ENCODE measurements around the gene CAPS. TPM values are rescaled to one million over a fixed set of nuclear protein-coding genes. Genes with fewer than 3 reads are reported as not detected.

CAPS gene
- total RNA-seq, 1 experiment from 2014 or later, result 5.3 TPM

DNA sequence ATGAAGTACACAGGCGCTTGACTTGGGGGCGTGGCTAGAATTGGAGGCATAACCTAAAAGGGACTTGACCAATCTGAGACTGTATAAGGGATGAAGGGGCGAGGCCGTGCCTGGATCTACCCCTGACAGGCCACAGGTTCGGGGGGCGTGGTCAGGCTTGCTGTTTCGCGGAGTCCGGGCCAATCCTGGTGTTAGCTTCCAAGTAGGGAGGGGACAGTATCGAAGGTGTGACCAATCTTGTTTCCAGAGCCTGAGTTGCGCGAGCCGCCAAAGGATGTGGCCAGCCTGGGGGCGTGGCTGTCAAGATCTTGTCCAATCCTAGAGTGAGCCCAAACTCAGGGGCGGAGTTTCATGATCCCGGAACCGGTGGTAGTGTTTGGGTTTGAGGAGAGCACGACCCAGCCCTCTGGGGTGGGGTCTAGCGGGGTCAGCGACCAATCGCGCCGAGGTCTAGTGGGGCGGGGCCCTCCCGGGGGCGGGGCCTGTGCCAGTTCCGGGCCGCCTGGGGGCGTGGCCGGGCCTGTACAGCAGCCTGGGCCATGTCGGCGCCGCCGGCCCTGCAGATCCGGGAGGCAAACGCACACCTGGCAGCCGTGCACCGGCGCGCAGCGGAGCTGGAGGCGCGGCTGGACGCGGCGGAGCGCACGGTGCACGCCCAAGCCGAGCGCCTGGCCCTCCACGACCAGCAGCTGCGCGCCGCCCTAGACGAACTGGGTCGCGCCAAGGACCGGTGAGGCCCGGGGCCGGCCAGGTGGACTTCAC, 9.5 kb upstream of the CAPS start, which contains the start of gene VMAC (continued):
- no peak for TF ChIP-seq MXD4 (CRISPR knock-in tag; IDR thresholded peaks at IDR 0.05; ENCODE audit: borderline replicate concordance)
- no peak for TF ChIP-seq IRF2 (CRISPR knock-in tag; IDR thresholded peaks at IDR 0.05; ENCODE audit: borderline replicate concordance, low read depth)
- TF ChIP-seq NFATC4 (CRISPR knock-in tag; IDR thresholded peaks at IDR 0.05), result no peak

DNA sequence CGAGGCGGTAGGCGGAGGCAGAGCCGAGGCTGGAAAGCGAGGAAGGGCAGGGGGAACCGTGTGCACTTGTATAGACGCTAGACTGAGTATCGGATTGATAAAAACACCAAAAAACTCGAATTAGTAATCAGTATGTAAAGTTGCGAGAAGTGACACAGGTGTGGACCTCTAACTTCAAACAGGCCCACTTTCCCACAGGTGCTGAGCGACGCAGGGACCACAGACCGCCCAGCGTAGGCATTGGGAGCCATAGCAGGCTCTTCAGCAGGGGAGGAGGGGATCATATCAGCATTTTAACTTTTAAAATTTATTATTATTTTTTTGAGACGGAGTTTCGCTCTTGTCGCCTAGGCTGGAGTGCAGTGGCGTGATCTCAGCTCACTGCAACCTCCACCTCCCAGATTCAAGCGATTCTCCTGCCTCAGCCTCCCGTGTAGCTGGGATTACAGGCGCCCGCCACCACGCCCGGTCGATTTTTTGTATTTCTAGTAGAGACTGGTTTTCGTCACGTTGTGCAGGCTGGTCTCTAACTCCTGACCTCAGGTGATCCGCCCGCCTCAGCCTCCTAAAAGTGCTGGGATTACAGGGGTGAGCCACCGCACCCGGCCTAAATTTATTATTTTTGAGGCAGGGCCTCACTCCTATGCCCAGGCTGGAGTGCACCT, 8.8 kb upstream of the CAPS start:
- Mint-ChIP-seq H3K36me3 (peaks cover 6% of the 10 kb centered on the region), H3K27me3 (ENCODE audit: low read depth) (no peaks in the 10 kb centered on the region), H3K4me3 (peak overlapping the region; percentile 93), H3K27ac (peak overlapping the region; percentile 49; the same call in 1 of the 2 replicates), H3K9me3 (no peaks in the 10 kb centered on the region), H3K4me1 (peaks cover 4% of the 10 kb centered on the region)
- ChIA-PET CTCF (interaction anchor here (3.2 to 5.3 kb wide), 4 partner anchors 62 to 117 kb away, joined by 20 to 83 read pairs (median 28); partner anchors contain the start of gene NRTN), POLR2A (interaction anchor here (1.0 to 1.7 kb wide), 4 partner anchors 11 to 571 kb away, joined by 3 to 5 read pairs (median 4); no protein-coding TSS in a partner anchor)
- ATAC-seq (no peak), DNase-seq (ENCODE audit: low spot score) (no peak)
- TF ChIP-seq GTF2I (CRISPR knock-in tag; conservative IDR thresholded peaks at IDR 0.05), result 0 out of 2 replicates have a peak, but pooled peaks have one; percentile 54
- TF ChIP-seq, protein P1, sequence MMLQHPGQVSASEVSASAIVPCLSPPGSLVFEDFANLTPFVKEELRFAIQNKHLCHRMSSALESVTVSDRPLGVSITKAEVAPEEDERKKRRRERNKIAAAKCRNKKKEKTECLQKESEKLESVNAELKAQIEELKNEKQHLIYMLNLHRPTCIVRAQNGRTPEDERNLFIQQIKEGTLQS (CRISPR knock-in tag; conservative IDR thresholded peaks at IDR 0.05), result no peak
- no peak for TF ChIP-seq ZNF121 (CRISPR knock-in tag; IDR thresholded peaks at IDR 0.05)
- TF ChIP-seq CREM (CRISPR knock-in tag; IDR thresholded peaks at IDR 0.05), result no peak
- TF ChIP-seq EMX1 (CRISPR knock-in tag; IDR thresholded peaks at IDR 0.05), result no peak
- TF ChIP-seq FOXP1 (CRISPR knock-in tag; IDR thresholded peaks at IDR 0.05; ENCODE audit: borderline replicate concordance), result peak; percentile 10; the same call in 1 of the 2 replicates
- TF ChIP-seq, protein P2, sequence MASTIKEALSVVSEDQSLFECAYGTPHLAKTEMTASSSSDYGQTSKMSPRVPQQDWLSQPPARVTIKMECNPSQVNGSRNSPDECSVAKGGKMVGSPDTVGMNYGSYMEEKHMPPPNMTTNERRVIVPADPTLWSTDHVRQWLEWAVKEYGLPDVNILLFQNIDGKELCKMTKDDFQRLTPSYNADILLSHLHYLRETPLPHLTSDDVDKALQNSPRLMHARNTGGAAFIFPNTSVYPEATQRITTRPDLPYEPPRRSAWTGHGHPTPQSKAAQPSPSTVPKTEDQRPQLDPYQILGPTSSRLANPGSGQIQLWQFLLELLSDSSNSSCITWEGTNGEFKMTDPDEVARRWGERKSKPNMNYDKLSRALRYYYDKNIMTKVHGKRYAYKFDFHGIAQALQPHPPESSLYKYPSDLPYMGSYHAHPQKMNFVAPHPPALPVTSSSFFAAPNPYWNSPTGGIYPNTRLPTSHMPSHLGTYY (CRISPR knock-in tag; IDR thresholded peaks at IDR 0.05), result no peak

DNA sequence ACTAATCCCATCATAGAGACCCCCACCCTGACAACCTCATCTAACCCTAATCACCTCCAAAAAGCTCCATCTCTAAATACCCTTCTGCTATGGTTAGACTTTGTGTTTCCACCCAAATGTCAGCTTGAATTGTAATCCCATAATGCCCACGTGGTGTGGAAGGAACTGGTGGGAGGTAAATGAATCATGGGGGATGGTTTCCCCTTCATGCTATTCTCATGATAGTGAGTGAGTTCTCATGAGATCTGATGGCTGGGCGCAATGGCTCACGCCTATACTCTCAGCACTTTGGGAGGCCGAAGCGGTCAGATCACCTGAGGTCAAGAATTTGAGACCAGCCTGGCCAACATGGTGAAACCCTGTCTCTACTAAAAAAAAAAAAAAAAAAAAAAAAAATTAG, 6.8 kb upstream of the CAPS start:
- H3K36me3 Mint-ChIP-seq, result no peaks in the 10 kb centered on the region
- no peak for DNase-seq (ENCODE audit: low spot score)
- ChIA-PET POLR2A (no interaction called here), CTCF (interaction anchor here (1.6 to 2.2 kb wide), 2 partner anchors 103 to 115 kb away, joined by 3 to 10 read pairs; no protein-coding TSS in a partner anchor)
- no peak overlapping the region for H3K27ac Mint-ChIP-seq
- no peaks in the 10 kb centered on the region for H3K27me3 Mint-ChIP-seq (ENCODE audit: low read depth)
- peaks cover 4% of the 10 kb centered on the region for H3K4me1 Mint-ChIP-seq
- H3K9me3 Mint-ChIP-seq, result no peaks in the 10 kb centered on the region
- H3K4me3 Mint-ChIP-seq, result no peak overlapping the region
- no peak for ATAC-seq
- TF ChIP-seq HMGA2 (CRISPR knock-in tag; IDR thresholded peaks at IDR 0.05) (no peak), NFE2L1 (CRISPR knock-in tag; IDR thresholded peaks at IDR 0.05) (no peak), TEAD1 (CRISPR knock-in tag; IDR thresholded peaks at IDR 0.05) (no peak), ESRRA (CRISPR knock-in tag; IDR thresholded peaks at IDR 0.05; ENCODE audit: borderline replicate concordance) (no peak), ZNF232 (CRISPR knock-in tag; IDR thresholded peaks at IDR 0.05) (no peak), FOXK1 (CRISPR knock-in tag; IDR thresholded peaks at IDR 0.05) (no peak), ZNF219 (CRISPR knock-in tag; IDR thresholded peaks at IDR 0.05; ENCODE audit: borderline replicate concordance) (no peak), GTF2I (CRISPR knock-in tag; conservative IDR thresholded peaks at IDR 0.05) (no peak), CBFB (CRISPR knock-in tag; IDR thresholded peaks at IDR 0.05; ENCODE audit: low read depth) (no peak), ELF4 (CRISPR knock-in tag; IDR thresholded peaks at IDR 0.05; ENCODE audit: low read depth) (no peak)
- TF ChIP-seq, protein P3, sequence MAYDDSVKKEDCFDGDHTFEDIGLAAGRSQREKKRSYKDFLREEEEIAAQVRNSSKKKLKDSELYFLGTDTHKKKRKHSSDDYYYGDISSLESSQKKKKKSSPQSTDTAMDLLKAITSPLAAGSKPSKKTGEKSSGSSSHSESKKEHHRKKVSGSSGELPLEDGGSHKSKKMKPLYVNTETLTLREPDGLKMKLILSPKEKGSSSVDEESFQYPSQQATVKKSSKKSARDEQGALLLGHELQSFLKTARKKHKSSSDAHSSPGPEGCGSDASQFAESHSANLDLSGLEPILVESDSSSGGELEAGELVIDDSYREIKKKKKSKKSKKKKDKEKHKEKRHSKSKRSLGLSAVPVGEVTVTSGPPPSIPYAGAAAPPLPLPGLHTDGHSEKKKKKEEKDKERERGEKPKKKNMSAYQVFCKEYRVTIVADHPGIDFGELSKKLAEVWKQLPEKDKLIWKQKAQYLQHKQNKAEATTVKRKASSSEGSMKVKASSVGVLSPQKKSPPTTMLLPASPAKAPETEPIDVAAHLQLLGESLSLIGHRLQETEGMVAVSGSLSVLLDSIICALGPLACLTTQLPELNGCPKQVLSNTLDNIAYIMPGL (CRISPR knock-in tag; IDR thresholded peaks at IDR 0.05), result no peak
- TF ChIP-seq, protein P4, sequence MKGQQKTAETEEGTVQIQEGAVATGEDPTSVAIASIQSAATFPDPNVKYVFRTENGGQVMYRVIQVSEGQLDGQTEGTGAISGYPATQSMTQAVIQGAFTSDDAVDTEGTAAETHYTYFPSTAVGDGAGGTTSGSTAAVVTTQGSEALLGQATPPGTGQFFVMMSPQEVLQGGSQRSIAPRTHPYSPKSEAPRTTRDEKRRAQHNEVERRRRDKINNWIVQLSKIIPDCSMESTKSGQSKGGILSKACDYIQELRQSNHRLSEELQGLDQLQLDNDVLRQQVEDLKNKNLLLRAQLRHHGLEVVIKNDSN (CRISPR knock-in tag; IDR thresholded peaks at IDR 0.05), result no peak
- TF ChIP-seq, protein P5, sequence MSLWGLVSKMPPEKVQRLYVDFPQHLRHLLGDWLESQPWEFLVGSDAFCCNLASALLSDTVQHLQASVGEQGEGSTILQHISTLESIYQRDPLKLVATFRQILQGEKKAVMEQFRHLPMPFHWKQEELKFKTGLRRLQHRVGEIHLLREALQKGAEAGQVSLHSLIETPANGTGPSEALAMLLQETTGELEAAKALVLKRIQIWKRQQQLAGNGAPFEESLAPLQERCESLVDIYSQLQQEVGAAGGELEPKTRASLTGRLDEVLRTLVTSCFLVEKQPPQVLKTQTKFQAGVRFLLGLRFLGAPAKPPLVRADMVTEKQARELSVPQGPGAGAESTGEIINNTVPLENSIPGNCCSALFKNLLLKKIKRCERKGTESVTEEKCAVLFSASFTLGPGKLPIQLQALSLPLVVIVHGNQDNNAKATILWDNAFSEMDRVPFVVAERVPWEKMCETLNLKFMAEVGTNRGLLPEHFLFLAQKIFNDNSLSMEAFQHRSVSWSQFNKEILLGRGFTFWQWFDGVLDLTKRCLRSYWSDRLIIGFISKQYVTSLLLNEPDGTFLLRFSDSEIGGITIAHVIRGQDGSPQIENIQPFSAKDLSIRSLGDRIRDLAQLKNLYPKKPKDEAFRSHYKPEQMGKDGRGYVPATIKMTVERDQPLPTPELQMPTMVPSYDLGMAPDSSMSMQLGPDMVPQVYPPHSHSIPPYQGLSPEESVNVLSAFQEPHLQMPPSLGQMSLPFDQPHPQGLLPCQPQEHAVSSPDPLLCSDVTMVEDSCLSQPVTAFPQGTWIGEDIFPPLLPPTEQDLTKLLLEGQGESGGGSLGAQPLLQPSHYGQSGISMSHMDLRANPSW (CRISPR knock-in tag; conservative IDR thresholded peaks at IDR 0.05; ENCODE audit: low read depth), result no peak
- TF ChIP-seq, protein P6, sequence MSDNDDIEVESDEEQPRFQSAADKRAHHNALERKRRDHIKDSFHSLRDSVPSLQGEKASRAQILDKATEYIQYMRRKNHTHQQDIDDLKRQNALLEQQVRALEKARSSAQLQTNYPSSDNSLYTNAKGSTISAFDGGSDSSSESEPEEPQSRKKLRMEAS (CRISPR knock-in tag; IDR thresholded peaks at IDR 0.05), result no peak
- TF ChIP-seq, protein P7, sequence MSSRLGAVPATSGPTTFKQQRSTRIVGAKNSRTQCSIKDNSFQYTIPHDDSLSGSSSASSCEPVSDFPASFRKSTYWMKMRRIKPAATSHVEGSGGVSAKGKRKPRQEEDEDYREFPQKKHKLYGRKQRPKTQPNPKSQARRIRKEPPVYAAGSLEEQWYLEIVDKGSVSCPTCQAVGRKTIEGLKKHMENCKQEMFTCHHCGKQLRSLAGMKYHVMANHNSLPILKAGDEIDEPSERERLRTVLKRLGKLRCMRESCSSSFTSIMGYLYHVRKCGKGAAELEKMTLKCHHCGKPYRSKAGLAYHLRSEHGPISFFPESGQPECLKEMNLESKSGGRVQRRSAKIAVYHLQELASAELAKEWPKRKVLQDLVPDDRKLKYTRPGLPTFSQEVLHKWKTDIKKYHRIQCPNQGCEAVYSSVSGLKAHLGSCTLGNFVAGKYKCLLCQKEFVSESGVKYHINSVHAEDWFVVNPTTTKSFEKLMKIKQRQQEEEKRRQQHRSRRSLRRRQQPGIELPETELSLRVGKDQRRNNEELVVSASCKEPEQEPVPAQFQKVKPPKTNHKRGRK (CRISPR knock-in tag; IDR thresholded peaks at IDR 0.05; ENCODE audit: borderline replicate concordance), result no peak
